MCF 10A (cell line): Measurements from ENCODE around the gene ZNF554. TPM values are rescaled to one million over a fixed set of nuclear protein-coding genes. Genes with fewer than 3 reads are reported as not detected.

Experiments used
- BruUV-seq: library from RNA; stranded (reverse); fragments of 400-500 nt; replicated peaks from 2 replicates; lab custom pipeline; 2021; lab: Mats Ljungman, UMichigan
- CTCF ChIA-PET: fragments of 300-600 bp; sonication (Branson Sonifier 250); formaldehyde crosslinking; extraction: SDS; loops from one replicate; lab custom pipeline; 2021; ENCODE audit warnings: antibody characterized with exemption, inconsistent platforms; lab: Yijun Ruan, JAX
- POLR2A ChIA-PET: fragments of 300-600, 350-650 bp; sonication (Branson Sonifier 250); formaldehyde crosslinking; extraction: SDS; loops from one replicate; lab custom pipeline; 2020; ENCODE audit warnings: antibody characterized with exemption, inconsistent platforms; lab: Yijun Ruan, JAX
- DNase-seq: peaks from one replicate; pipeline ENCODE4 v3.0.0-alpha.2; 2018; ENCODE audit not compliant: unreplicated experiment
- H3K27ac Mint-ChIP-seq: one replicate; pipeline ENCODE4 v1.8.0; 2022; ENCODE audit warnings: mild to moderate bottlenecking, low read depth, mixed read lengths; ENCODE audit not compliant: unreplicated experiment
- H3K27me3 Mint-ChIP-seq: one replicate; pipeline ENCODE4 v1.8.0; 2022; ENCODE audit warnings: mixed read lengths; ENCODE audit not compliant: insufficient read depth, unreplicated experiment
- H3K36me3 Mint-ChIP-seq: one replicate; pipeline ENCODE4 v1.8.0; 2022; ENCODE audit warnings: mild to moderate bottlenecking, moderate library complexity, mixed read lengths; ENCODE audit not compliant: insufficient read depth, unreplicated experiment
- H3K4me1 Mint-ChIP-seq: one replicate; pipeline ENCODE4 v1.8.0; 2022; ENCODE audit warnings: mixed read lengths; ENCODE audit not compliant: insufficient read depth, unreplicated experiment
- H3K4me3 Mint-ChIP-seq: one replicate; pipeline ENCODE4 v1.8.0; 2022; ENCODE audit warnings: mild to moderate bottlenecking, moderate library complexity, mixed read lengths; ENCODE audit not compliant: unreplicated experiment
- H3K9me3 Mint-ChIP-seq: one replicate; pipeline ENCODE4 v1.8.0; 2022; ENCODE audit warnings: mixed read lengths; ENCODE audit not compliant: unreplicated experiment
- intact Hi-C: fragments of 100-400 bp; cut with micrococcal nuclease; formaldehyde crosslinking; loops from 2 replicates; pipeline ENCODE4 v1.14.1; 2022
- total RNA-seq: library from RNA; stranded (reverse); gene quantifications from 2 replicates; pipeline ENCODE4 v1.2.3, GENCODE V29; 2022
- TF ChIP-seq, protein P1 (sequence below): fragments of 200-600 bp; IDR thresholded peaks from one replicate; pipeline ENCODE4 v1.8.0; 2022; ENCODE audit warnings: antibody characterized with exemption, mild to moderate bottlenecking; ENCODE audit not compliant: unreplicated experiment

Gene ZNF554
- total RNA-seq, 1 experiment from 2014 or later = 3.1 TPM

DNA sequence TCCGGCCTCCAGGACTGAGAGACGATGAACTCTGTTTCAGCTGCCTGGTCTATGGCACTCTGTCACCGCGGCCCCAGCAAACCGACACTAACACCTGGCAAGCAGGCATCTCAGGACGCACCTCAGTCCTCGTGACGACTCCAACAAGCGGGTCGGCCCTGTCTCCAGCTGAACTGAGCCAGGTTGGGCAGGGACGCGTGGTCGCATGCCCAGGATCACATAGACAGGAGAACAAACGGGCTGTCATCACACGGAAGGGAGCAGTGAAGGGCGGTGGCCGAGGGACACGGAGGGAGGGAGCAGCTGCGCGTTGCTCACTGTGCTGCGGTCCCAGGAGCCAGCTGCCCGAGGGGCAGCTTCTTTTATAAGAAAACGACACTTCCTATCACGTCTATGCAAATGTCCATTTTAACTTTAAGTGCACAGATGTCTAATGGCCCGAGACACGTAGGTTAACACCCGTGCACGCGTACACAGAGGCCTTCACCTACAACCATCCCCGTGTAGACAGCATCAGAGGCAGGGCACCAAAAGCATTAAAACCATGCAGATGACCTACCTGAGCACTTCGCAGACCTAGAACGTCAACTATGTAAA lies 45.5 kb upstream of the ZNF554 start:
- no peak for DNase-seq
- H3K9me3 Mint-ChIP-seq = no peaks in the 10 kb centered on the region
- intact Hi-C loops = no loop called here
- H3K4me3 Mint-ChIP-seq = no peak overlapping the region
- no peaks in the 10 kb centered on the region for H3K27me3 Mint-ChIP-seq
- H3K4me1 Mint-ChIP-seq = peaks cover 10% of the 10 kb centered on the region
- no TSS peak for BruUV-seq
- H3K27ac Mint-ChIP-seq = no peak overlapping the region
- POLR2A ChIA-PET = no interaction called here
- TF ChIP-seq, protein P1, sequence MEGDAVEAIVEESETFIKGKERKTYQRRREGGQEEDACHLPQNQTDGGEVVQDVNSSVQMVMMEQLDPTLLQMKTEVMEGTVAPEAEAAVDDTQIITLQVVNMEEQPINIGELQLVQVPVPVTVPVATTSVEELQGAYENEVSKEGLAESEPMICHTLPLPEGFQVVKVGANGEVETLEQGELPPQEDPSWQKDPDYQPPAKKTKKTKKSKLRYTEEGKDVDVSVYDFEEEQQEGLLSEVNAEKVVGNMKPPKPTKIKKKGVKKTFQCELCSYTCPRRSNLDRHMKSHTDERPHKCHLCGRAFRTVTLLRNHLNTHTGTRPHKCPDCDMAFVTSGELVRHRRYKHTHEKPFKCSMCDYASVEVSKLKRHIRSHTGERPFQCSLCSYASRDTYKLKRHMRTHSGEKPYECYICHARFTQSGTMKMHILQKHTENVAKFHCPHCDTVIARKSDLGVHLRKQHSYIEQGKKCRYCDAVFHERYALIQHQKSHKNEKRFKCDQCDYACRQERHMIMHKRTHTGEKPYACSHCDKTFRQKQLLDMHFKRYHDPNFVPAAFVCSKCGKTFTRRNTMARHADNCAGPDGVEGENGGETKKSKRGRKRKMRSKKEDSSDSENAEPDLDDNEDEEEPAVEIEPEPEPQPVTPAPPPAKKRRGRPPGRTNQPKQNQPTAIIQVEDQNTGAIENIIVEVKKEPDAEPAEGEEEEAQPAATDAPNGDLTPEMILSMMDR = no peak
- CTCF ChIA-PET = interaction anchor here (0.6 kb wide), 1 partner anchor 25 kb away, joined by 3 read pairs; no protein-coding TSS in a partner anchor
- peaks cover 25% of the 10 kb centered on the region for H3K36me3 Mint-ChIP-seq

DNA sequence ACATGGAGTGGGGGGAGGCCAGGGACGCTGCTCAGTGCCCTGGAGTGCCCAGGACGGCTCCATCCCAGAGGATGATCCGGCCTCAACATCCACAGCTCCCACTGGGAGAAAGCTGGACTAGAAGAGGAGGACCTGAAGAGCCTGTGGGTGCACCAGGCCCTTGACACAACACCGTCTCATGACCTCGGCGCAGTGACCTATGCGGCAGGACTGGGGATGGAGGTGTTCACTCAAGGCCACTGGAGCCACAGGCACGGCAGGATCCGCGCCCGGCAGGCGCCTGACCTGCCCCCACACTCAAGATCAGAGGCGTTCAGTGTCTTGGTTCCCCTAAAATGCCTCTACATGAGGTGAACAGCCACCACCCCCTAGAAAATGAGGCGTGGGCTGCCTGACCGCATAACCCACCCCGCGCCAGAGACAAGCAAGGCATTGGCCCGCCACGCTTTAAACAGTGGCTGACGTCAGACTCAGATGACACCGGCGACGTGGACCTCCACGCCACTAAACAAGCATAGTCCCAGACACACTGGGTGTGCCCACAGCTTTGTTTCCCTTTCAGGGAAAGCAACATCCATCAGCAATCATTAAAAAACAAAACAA lies 44.6 kb upstream of the ZNF554 start:
- Mint-ChIP-seq H3K4me3 (no peak overlapping the region), H3K9me3 (no peaks in the 10 kb centered on the region), H3K27me3 (no peaks in the 10 kb centered on the region), H3K4me1 (peaks cover 12% of the 10 kb centered on the region), H3K27ac (peak overlapping the region; percentile 81), H3K36me3 (peaks cover 22% of the 10 kb centered on the region)
- intact Hi-C loops = no loop called here
- BruUV-seq = no TSS peak
- POLR2A ChIA-PET = interaction anchor here (1.2 kb wide), 1 partner anchor 10 kb away, joined by 4 read pairs; the partner anchor contains the start of gene THOP1
- CTCF ChIA-PET = no interaction called here
- DNase-seq = no peak
- TF ChIP-seq, protein P1 = no peak

DNA sequence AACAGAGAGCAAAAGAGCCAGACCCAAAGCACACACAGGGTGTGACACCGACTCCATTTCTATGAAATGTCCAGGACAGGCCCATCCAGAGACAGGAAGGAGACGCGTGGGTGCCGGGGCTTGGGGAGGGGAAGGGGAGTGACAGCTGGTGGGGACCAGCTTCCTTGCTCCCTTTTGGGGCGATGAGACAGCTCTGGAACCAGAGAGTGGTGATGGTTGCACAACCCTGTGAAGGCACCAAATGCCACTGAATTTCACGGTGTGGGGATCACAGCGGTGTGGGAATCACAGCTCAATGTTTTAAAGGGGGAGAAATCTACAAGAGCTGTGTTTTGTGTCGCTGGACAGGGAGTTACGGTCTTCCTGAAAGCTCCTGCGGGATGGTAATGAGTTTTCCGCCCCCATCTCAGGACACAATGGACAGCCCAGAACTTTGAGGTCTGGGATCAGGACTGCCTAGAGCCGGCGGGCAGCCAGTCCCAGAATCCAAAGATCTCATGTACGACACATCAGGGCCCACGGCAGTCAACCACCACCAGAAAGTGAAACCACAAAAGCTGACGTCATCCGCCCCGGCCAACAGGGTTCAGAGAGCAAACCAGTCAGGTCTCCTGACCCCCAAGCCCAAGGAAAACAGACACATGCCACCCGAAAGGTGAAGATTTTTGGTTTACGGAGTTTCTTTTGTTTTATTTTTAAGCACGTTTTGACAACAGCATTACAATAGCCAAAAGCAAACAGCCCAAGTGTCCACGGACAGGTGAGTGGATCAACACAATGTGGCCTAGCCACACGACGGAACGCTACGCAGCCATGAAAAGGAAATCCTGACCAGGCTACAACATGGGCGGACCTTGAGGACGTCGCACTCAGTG lies 43.9 kb upstream of the ZNF554 start:
- no TSS peak for BruUV-seq
- peaks cover 19% of the 10 kb centered on the region for H3K4me1 Mint-ChIP-seq
- H3K27me3 Mint-ChIP-seq = no peaks in the 10 kb centered on the region
- POLR2A ChIA-PET = interaction anchor here (0.6 to 1.2 kb wide), 2 partner anchors 9 to 69 kb away, joined by 4 read pairs; partner anchors contain the start of gene THOP1
- H3K36me3 Mint-ChIP-seq = peaks cover 25% of the 10 kb centered on the region
- DNase-seq = no peak
- H3K4me3 Mint-ChIP-seq = no peak overlapping the region
- intact Hi-C loops = no loop called here
- TF ChIP-seq, protein P1 = no peak
- H3K9me3 Mint-ChIP-seq = no peaks in the 10 kb centered on the region
- CTCF ChIA-PET = interaction anchor here (1.8 kb wide), 1 partner anchor 26 kb away, joined by 5 read pairs; no protein-coding TSS in a partner anchor
- peak overlapping the region; percentile 81 for H3K27ac Mint-ChIP-seq
